K562 (cell line): ENCODE measurements around the gene GPR78. TPM values are rescaled to one million over a fixed set of nuclear protein-coding genes. Genes with fewer than 3 reads are reported as not detected.
A peak's percentile ranks its signal among the peaks of the same experiment; 100 is the strongest.

Experiments
- ATAC-seq: fragments of 200-7000 bp; cut with Tn5 transposase; 3 replicates; pipeline ENCODE4 v1.9.1; 2020; ENCODE audit warnings: moderate library complexity
- BruUV-seq: library from RNA; stranded (reverse); fragments of 400-500 nt; replicated peaks from 2 replicates; lab custom pipeline; 2021; lab: Mats Ljungman, UMichigan
- CTCF ChIA-PET: fragments of 300-600 bp; formaldehyde crosslinking; extraction: SDS; loops from one replicate; lab custom pipeline; 2021; ENCODE audit warnings: low intra/inter-chr PET ratio; lab: Yijun Ruan, JAX
- POLR2A ChIA-PET: fragments of 300-600, 350-650 bp; sonication (Branson Sonifier 250); formaldehyde crosslinking; extraction: SDS; loops from one replicate; lab custom pipeline; 2021; ENCODE audit warnings: antibody characterized with exemption, inconsistent platforms; lab: Yijun Ruan, JAX
- DNase-seq, 4 experiments: peaks; one replicate each; pipeline versions ENCODE4 v3.0.0 to v3.0.0-alpha.2; 2011 to 2018; ENCODE audit warnings: low spot score in 3 of 4, mixed read lengths in 3 of 4; ENCODE audit errors: extremely low read depth in 1 of 4
- FAIRE-seq: peaks from 2 replicates; lab custom pipeline; 2011; peaks lifted over from hg19 to GRCh38; lab: Jason Lieb, UNC
- H2AFZ ChIP-seq: 2 replicates; pipeline ENCODE4 v1.6.0; 2011; ENCODE audit warnings: low read depth, low read length, control low read depth, inconsistent platforms
- H3K27ac ChIP-seq: fragments of 200-600 bp; 3 replicates; pipeline ENCODE4 v1.8.0; 2011; ENCODE audit warnings: low read depth, mild to moderate bottlenecking, control low read depth, inconsistent platforms, low read length, moderate library complexity, mixed read lengths; ENCODE audit errors: extremely low read depth
- H3K27me3 ChIP-seq, 2 experiments: fragments of 300-600 bp in 1 of 2; 2 replicates in 1 of 2; 3 replicates in 1 of 2; pipeline versions ENCODE4 v1.6.0 to v1.8.0; 2011; ENCODE audit warnings: inconsistent platforms in 2 of 2, low read length in 2 of 2, mild to moderate bottlenecking in 1 of 2, mixed read lengths in 1 of 2, moderate library complexity in 1 of 2; ENCODE audit not compliant: control insufficient read depth in 2 of 2, insufficient read depth in 2 of 2
- H3K36me3 ChIP-seq: fragments of 300-600 bp; 3 replicates; pipeline ENCODE4 v1.8.0; 2011; ENCODE audit warnings: mild to moderate bottlenecking, low read length, inconsistent platforms; ENCODE audit not compliant: control insufficient read depth, insufficient read depth
- H3K4me1 ChIP-seq, 2 experiments: fragments of 200-600 bp in 1 of 2; replicated peaks in 1 of 2; 2 replicates in 1 of 2; 3 replicates in 1 of 2; pipeline versions ENCODE4 v1.5.1 to v1.8.0; 2011; ENCODE audit warnings: inconsistent platforms in 2 of 2, low read length in 2 of 2, mild to moderate bottlenecking in 1 of 2, mixed read lengths in 1 of 2, moderate library complexity in 1 of 2; ENCODE audit not compliant: control insufficient read depth in 2 of 2, insufficient read depth in 2 of 2
- H3K4me2 ChIP-seq: 2 replicates; pipeline ENCODE4 v1.6.1; 2011; ENCODE audit warnings: low read length, control low read depth, inconsistent platforms, mixed read lengths; ENCODE audit not compliant: insufficient read depth
- H3K4me3 ChIP-seq: fragments of 200-600 bp; sonication (generic), shearing (Covaris generic); 2 replicates; pipeline ENCODE4 v1.5.1; 2016; ENCODE audit warnings: control low read depth, inconsistent platforms
- H3K79me2 ChIP-seq: fragments of 200-600 bp; 3 replicates; pipeline ENCODE4 v1.8.0; 2011; ENCODE audit warnings: low read length, inconsistent platforms; ENCODE audit not compliant: control insufficient read depth, insufficient read depth
- H3K9ac ChIP-seq, 2 experiments: 2 replicates each; pipeline versions ENCODE4 v1.6.0 to v1.6.1; 2011; ENCODE audit warnings: low read depth in 2 of 2, low read length in 2 of 2, control low read depth in 1 of 2, inconsistent platforms in 1 of 2, mild to moderate bottlenecking in 1 of 2, mixed read lengths in 1 of 2; ENCODE audit not compliant: insufficient read depth in 1 of 2
- H3K9me1 ChIP-seq: one replicate; pipeline ENCODE4 v1.6.0; 2011; ENCODE audit warnings: inconsistent platforms, mild to moderate bottlenecking, low read length, moderate library complexity; ENCODE audit not compliant: control insufficient read depth, insufficient read depth
- H3K9me3 ChIP-seq: replicated peaks from 2 replicates; pipeline ENCODE4 v1.5.1; 2011; ENCODE audit warnings: low read depth, low read length, inconsistent platforms; ENCODE audit not compliant: control insufficient read depth, insufficient read depth
- H4K20me1 ChIP-seq: replicated peaks from 2 replicates; pipeline ENCODE4 v1.6.1; 2011; ENCODE audit warnings: low read length, inconsistent platforms, mixed read lengths; ENCODE audit not compliant: control insufficient read depth, insufficient read depth
- C11orf30 ChIP-seq: fragments of 450-650 bp; IDR thresholded peaks from 2 replicates; pipeline ENCODE4 v1.6.1; 2016; ENCODE audit warnings: low read depth, mild to moderate bottlenecking
- ILF3 ChIP-seq: fragments of 450-650 bp; IDR thresholded peaks from 2 replicates; pipeline ENCODE4 v1.6.1; 2018; ENCODE audit warnings: antibody characterized with exemption, mild to moderate bottlenecking, moderate library complexity, borderline replicate concordance
- KLF13 ChIP-seq: fragments of 450-650 bp; IDR thresholded peaks from 2 replicates; pipeline ENCODE4 v1.6.1; 2016; ENCODE audit warnings: missing genetic modification characterization, low read depth, mild to moderate bottlenecking, missing compliant biosample characterization, moderate library complexity, borderline replicate concordance
- MAFF ChIP-seq: IDR thresholded peaks from 2 replicates; pipeline ENCODE4 v1.6.1; 2012; ENCODE audit warnings: low read length, improper control_type of control experiment
- THAP12 ChIP-seq: fragments of 250-450 bp; sonication (Bioruptor Pico); IDR thresholded peaks from 2 replicates; pipeline ENCODE4 v1.9.0; 2021; ENCODE audit warnings: mild to moderate bottlenecking, inconsistent platforms
- ZKSCAN8 ChIP-seq: fragments of 200-800 bp; sonication (Bioruptor generic); IDR thresholded peaks from 2 replicates; pipeline ENCODE4 v1.6.1; 2016; ENCODE audit warnings: missing genetic modification characterization, missing compliant biosample characterization
- ZNF316 ChIP-seq: fragments of 450-650 bp; IDR thresholded peaks from 2 replicates; pipeline ENCODE4 v1.6.1; 2016
- ZNF324 ChIP-seq: fragments of 250-450 bp; sonication (Bioruptor Pico); IDR thresholded peaks from 2 replicates; pipeline ENCODE4 v1.4.0; 2020; ENCODE audit warnings: mild to moderate bottlenecking
- WGBS: fragments of 100-300 bp; shearing (Covaris generic); methylation state at CpG from one replicate; pipeline ENCODE4 v1.1.6; 2016; ENCODE audit warnings: low coverage, mixed read lengths; ENCODE audit not compliant: insufficient coverage; ENCODE audit errors: missing lambda C conversion rate; 5-methylcytosine and 5-hydroxymethylcytosine counted together
- in situ Hi-C: fragments of 300-500 bp; cut with MboI; formaldehyde crosslinking; loops from 4 replicates; pipeline ENCODE4 v1.15.0; 2018; ENCODE audit warnings: inconsistent platforms, mixed read lengths
- intact Hi-C: fragments of 100-400 bp; cut with micrococcal nuclease; formaldehyde crosslinking; loops from 2 replicates; pipeline ENCODE4 v1.14.2; 2022
- polyA plus RNA-seq, 8 experiments: library from polyadenylated mRNA; depleted of rRNA in 4 of 8; stranded (reverse) in 5 of 8; unstranded in 3 of 8; fragments of >200 nt; fragmentation: Nextera tagmentation in 2 of 8; fragmentation: Illumina TruSeq in 1 of 8; extraction: Ambion mirVana in 2 of 8; extraction: Trizol in 1 of 8; gene quantifications; 2 replicates each; pipeline versions ENCODE4 v1.2.1 to v1.2.3, GENCODE V29; 2011 to 2014; ENCODE audit warnings: inconsistent platforms in 1 of 8, missing spikeins in 1 of 8
- total RNA-seq, 7 experiments: library from RNA; depleted of rRNA in 6 of 7; stranded (reverse); fragments of >200 nt in 6 of 7; fragmentation: Illumina TruSeq in 2 of 7; extraction: Trizol in 2 of 7; gene quantifications; 2 replicates each; pipeline versions ENCODE4 v1.2.1 to v1.2.3, GENCODE V29; 2011 to 2021; ENCODE audit warnings: low replicate concordance in 1 of 7

GPR78 gene
- total and polyA plus RNA-seq, 9 of the 15 experiments (the other 6 are each of a cell fraction or from before 2014, with no cell fraction given), result 0.04 to 0.13 (median 0.07) TPM; not detected in 4

- Histone ChIP-seq H3K36me3 (no peaks in the 10 kb centered on the region), H3K4me3 (no peak overlapping the region), H3K4me2 (no peak overlapping the region), H3K9me3 (no peaks in the 10 kb centered on the region), H3K9me1 (no peaks in the 10 kb centered on the region), H3K27ac (no peak overlapping the region), H3K79me2 (no peaks in the 10 kb centered on the region), H4K20me1 (no peaks in the 10 kb centered on the region), H3K4me1 (no peaks in the 10 kb centered on the region; a peak in 1 of 5 replicates), H2AFZ (no peak overlapping the region), H3K9ac (no peak overlapping the region), H3K27me3 (peaks cover 0 to 9% of the 10 kb centered on the region in 2 experiments; a peak in 2 of 5 replicates)
- no peak for FAIRE-seq
- no TSS peak for BruUV-seq
- in situ Hi-C loops (no loop called here), intact Hi-C loops (no loop called here)
- no peak for TF ChIP-seq ILF3
- TF ChIP-seq ZNF316, result peak; percentile 81
- TF ChIP-seq KLF13, result no peak
- TF ChIP-seq MAFF, result peak; percentile 40; the same call in 1 of the 2 replicates
- peak; percentile 60; the same call in 1 of the 2 replicates for TF ChIP-seq C11orf30
- WGBS, result 0% methylated on average over 1 of the region's 1 CpG
- CTCF ChIA-PET, result no interaction called here
- DNase-seq, result no peak
- ATAC-seq, result no peak
- POLR2A ChIA-PET, result interaction anchor here (0.5 kb wide), 1 partner anchor 14 kb away, joined by 3 read pairs; no protein-coding TSS in a partner anchor
Measured at GRCh38 chr4:8564595-8564994, 15.6 kb upstream of the GPR78 start.

- intact Hi-C loops, result no loop called here
Measured at GRCh38 chr4:8568068-8568668, 12.0 kb upstream of the GPR78 start.

More at GRCh38 chr4:8568068-8568668, 12.0 kb upstream of the GPR78 start:
- Histone ChIP-seq H3K4me1 (no peaks in the 10 kb centered on the region; a peak in 1 of 5 replicates), H3K36me3 (no peaks in the 10 kb centered on the region), H3K9ac (no peak overlapping the region), H3K79me2 (no peaks in the 10 kb centered on the region), H3K4me2 (no peak overlapping the region), H3K27ac (no peak overlapping the region), H3K27me3 (peaks cover 0 to 12% of the 10 kb centered on the region in 2 experiments; a peak in 1 of 5 replicates), H3K4me3 (no peak overlapping the region), H3K9me3 (no peaks in the 10 kb centered on the region), H3K9me1 (no peaks in the 10 kb centered on the region), H2AFZ (no peak overlapping the region), H4K20me1 (no peaks in the 10 kb centered on the region)
- FAIRE-seq (no peak), ATAC-seq (no peak), DNase-seq (no peak)
- WGBS, result 3% methylated on average over 5 of the region's 5 CpGs
- BruUV-seq, result no TSS peak
- no peak for TF ChIP-seq ZKSCAN8 (CRISPR knock-in tag)
- no peak for TF ChIP-seq THAP12 (CRISPR knock-in tag)
- TF ChIP-seq ZNF324 (CRISPR knock-in tag), result no peak
- in situ Hi-C loops, result no loop called here
- POLR2A ChIA-PET, result interaction anchor here (1.4 kb wide), 1 partner anchor 64 kb away, joined by 3 read pairs; no protein-coding TSS in a partner anchor
- CTCF ChIA-PET, result no interaction called here
